GM23338 (cell line): ENCODE measurements around the gene KIF17. TPM values are rescaled to one million over a fixed set of nuclear protein-coding genes. Genes with fewer than 3 reads are reported as not detected.

Experiments used
- ATAC-seq: fragments of 200-7000 bp; cut with Tn5 transposase; 3 replicates; pipeline ENCODE4 v1.9.1; 2020
- DNase-seq: peaks from one replicate; pipeline ENCODE4 v3.0.0-alpha.2; 2015; ENCODE audit warnings: low spot score
- H2AFZ ChIP-seq: fragments of 200-600 bp; sonication (generic); 2 replicates; pipeline ENCODE4 v1.8.0; 2016; ENCODE audit warnings: antibody characterized with exemption, mild to moderate bottlenecking, moderate library complexity
- H3F3A ChIP-seq: fragments of 200-600 bp; sonication (generic); replicated peaks from 2 replicates; pipeline ENCODE4 v1.8.0; 2017; ENCODE audit warnings: antibody characterized with exemption, mixed run types, low read depth
- H3K27ac ChIP-seq: fragments of 200-600 bp; sonication (generic); 2 replicates; pipeline ENCODE4 v1.6.1; 2016; ENCODE audit warnings: low read depth
- H3K27me3 ChIP-seq: fragments of 200-600 bp; sonication (generic); 2 replicates; pipeline ENCODE4 v1.8.0; 2016; ENCODE audit warnings: mild to moderate bottlenecking, mixed run types, moderate library complexity; ENCODE audit not compliant: insufficient read depth
- H3K36me3 ChIP-seq: fragments of 200-600 bp; sonication (generic); 2 replicates; pipeline ENCODE4 v1.8.0; 2016; ENCODE audit warnings: mild to moderate bottlenecking; ENCODE audit not compliant: insufficient read depth
- H3K4me1 ChIP-seq: fragments of 200-600 bp; sonication (generic); 2 replicates; pipeline ENCODE4 v1.8.0; 2016; ENCODE audit warnings: mild to moderate bottlenecking, moderate library complexity; ENCODE audit not compliant: insufficient read depth
- H3K4me2 ChIP-seq: fragments of 200-600 bp; sonication (generic); 2 replicates; pipeline ENCODE4 v1.7.1; 2017; ENCODE audit warnings: mixed run types
- H3K4me3 ChIP-seq: fragments of 200-600 bp; sonication (generic); 2 replicates; pipeline ENCODE4 v1.6.1; 2016; ENCODE audit warnings: mixed run types
- H3K79me2 ChIP-seq: fragments of 200-600 bp; sonication (generic); replicated peaks from 2 replicates; pipeline ENCODE4 v1.8.0; 2017; ENCODE audit warnings: mild to moderate bottlenecking; ENCODE audit not compliant: insufficient read depth
- H3K9me2 ChIP-seq: fragments of 200-600 bp; sonication (generic); 2 replicates; pipeline ENCODE4 v1.8.0; 2017; ENCODE audit not compliant: insufficient read depth
- H4K20me1 ChIP-seq: fragments of 200-600 bp; sonication (generic); replicated peaks from 2 replicates; pipeline ENCODE4 v1.8.0; 2017; ENCODE audit warnings: mild to moderate bottlenecking; ENCODE audit not compliant: insufficient read depth
- H3K27ac Mint-ChIP-seq: 2 replicates; pipeline ENCODE4 v1.8.0; 2020; ENCODE audit warnings: inconsistent platforms, mild to moderate bottlenecking, moderate library complexity, mixed read lengths
- H3K27me3 Mint-ChIP-seq: 3 replicates; pipeline ENCODE4 v1.8.0; 2022; ENCODE audit warnings: low read depth, mild to moderate bottlenecking, moderate library complexity, mixed read lengths, inconsistent platforms; ENCODE audit not compliant: insufficient read depth, poor library complexity
- H3K36me3 Mint-ChIP-seq: 3 replicates; pipeline ENCODE4 v1.8.0; 2021; ENCODE audit warnings: low read depth, mild to moderate bottlenecking, inconsistent platforms, moderate library complexity, mixed read lengths
- H3K4me1 Mint-ChIP-seq: 3 replicates; pipeline ENCODE4 v1.8.0; 2020; ENCODE audit warnings: mild to moderate bottlenecking, inconsistent platforms, mixed read lengths
- H3K4me3 Mint-ChIP-seq: 3 replicates; pipeline ENCODE4 v1.8.0; 2021; ENCODE audit warnings: moderate library complexity, mild to moderate bottlenecking, inconsistent platforms, mixed read lengths
- H3K9me3 Mint-ChIP-seq: 3 replicates; pipeline ENCODE4 v1.8.0; 2020; ENCODE audit warnings: moderate library complexity, mild to moderate bottlenecking, inconsistent platforms, mixed read lengths
- CREB1 ChIP-seq: fragments of 250-450 bp; sonication (Bioruptor Pico); IDR thresholded peaks from 2 replicates; pipeline ENCODE4 v1.5.0; 2020; ENCODE audit warnings: low read depth, mild to moderate bottlenecking, moderate library complexity
- CTCF ChIP-seq, 2 experiments: fragments of 200-600 bp in 1 of 2; sonication (generic) in 1 of 2; conservative IDR thresholded peaks; 2 replicates each; pipeline versions ENCODE4 v1.5.1 to v1.6.1; 2016 to 2017; ENCODE audit warnings: antibody characterized with exemption in 2 of 2, low read depth in 2 of 2, mild to moderate bottlenecking in 2 of 2, moderate library complexity in 1 of 2
- ETS1 ChIP-seq: IDR thresholded peaks from 2 replicates; pipeline ENCODE4 v1.6.1; 2016; ENCODE audit warnings: antibody characterized with exemption
- EZH2 ChIP-seq: fragments of 200-600 bp; sonication (generic); IDR thresholded peaks from one replicate; pipeline ENCODE4 v1.8.0; 2017; ENCODE audit warnings: antibody characterized with exemption, mild to moderate bottlenecking, low read depth; ENCODE audit not compliant: unreplicated experiment
- EZH2phosphoT487 ChIP-seq: fragments of 200-600 bp; sonication (generic); IDR thresholded peaks from one replicate; pipeline ENCODE4 v1.8.1; 2018; ENCODE audit warnings: antibody characterized with exemption; ENCODE audit not compliant: unreplicated experiment
- JUNB ChIP-seq: IDR thresholded peaks from one replicate; pipeline ENCODE4 v1.6.1; 2016; ENCODE audit warnings: antibody characterized with exemption; ENCODE audit not compliant: unreplicated experiment
- NANOG ChIP-seq: IDR thresholded peaks from 2 replicates; pipeline ENCODE4 v1.6.1; 2016; ENCODE audit warnings: antibody characterized with exemption, borderline replicate concordance
- POLR2AphosphoS5 ChIP-seq: IDR thresholded peaks from 2 replicates; pipeline ENCODE4 v1.6.1; 2016; ENCODE audit warnings: antibody characterized with exemption, low read depth
- REST ChIP-seq: IDR thresholded peaks from one replicate; pipeline ENCODE4 v1.6.1; 2018; ENCODE audit warnings: antibody characterized with exemption; ENCODE audit not compliant: unreplicated experiment
- STAT1 ChIP-seq: IDR thresholded peaks from one replicate; pipeline ENCODE4 v1.6.1; 2016; ENCODE audit warnings: antibody characterized with exemption; ENCODE audit not compliant: unreplicated experiment
- ZNF114 ChIP-seq: fragments of 250-450 bp; sonication (Bioruptor Pico); IDR thresholded peaks from 2 replicates; pipeline ENCODE4 v1.5.0; 2020; ENCODE audit warnings: mild to moderate bottlenecking, moderate library complexity
- ZNF331 ChIP-seq: fragments of 250-450 bp; sonication (Bioruptor Pico); IDR thresholded peaks from 2 replicates; pipeline ENCODE4 v1.5.0; 2020; ENCODE audit warnings: low read depth, mild to moderate bottlenecking, moderate library complexity
- ZNF462 ChIP-seq: fragments of 250-450 bp; sonication (Bioruptor Pico); IDR thresholded peaks from 2 replicates; pipeline ENCODE4 v1.5.0; 2020; ENCODE audit warnings: mild to moderate bottlenecking, moderate library complexity
- polyA plus RNA-seq: library from polyadenylated mRNA; unstranded; fragments of >200 nt; fragmentation: Nextera tagmentation; extraction: Ambion mirVana; gene quantifications from 2 replicates; pipeline ENCODE4 v1.2.1, GENCODE V29; 2016
- total RNA-seq: library from RNA; depleted of rRNA; stranded (reverse); fragments of >200 nt; shearing (Covaris generic); gene quantifications from 2 replicates; pipeline ENCODE4 v1.2.3, GENCODE V29; 2014

Gene KIF17
- total and polyA plus RNA-seq, 2 experiments from 2014 or later, result 5.9 to 18.6 TPM

- Histone ChIP-seq H3K36me3 (no peaks in the 10 kb centered on the region), H3K79me2 (no peaks in the 10 kb centered on the region), H3K9me2 (no peaks in the 10 kb centered on the region), H3K4me2 (no peak overlapping the region), H3K27ac (no peak overlapping the region), H3K4me1 (peaks cover 9% of the 10 kb centered on the region; the same call in 1 of the 2 replicates), H4K20me1 (no peaks in the 10 kb centered on the region), H3K4me3 (no peak overlapping the region), H2AFZ (no peak overlapping the region), H3K27me3 (no peaks in the 10 kb centered on the region), H3F3A (peaks cover 4% of the 10 kb centered on the region; the same call in 1 of the 2 replicates)
- Mint-ChIP-seq H3K36me3 (no peaks in the 10 kb centered on the region), H3K4me1 (peaks cover 17% of the 10 kb centered on the region), H3K27ac (no peak overlapping the region), H3K9me3 (no peaks in the 10 kb centered on the region; the same call in 2 of the 3 replicates), H3K27me3 (peaks cover 4% of the 10 kb centered on the region), H3K4me3 (no peak overlapping the region)
- ATAC-seq, result no peak
- TF ChIP-seq EZH2phosphoT487, result no peak
- no peak for TF ChIP-seq ETS1
- no peak for TF ChIP-seq CREB1
- TF ChIP-seq POLR2AphosphoS5, result no peak
- no peak for TF ChIP-seq NANOG
- no peak for TF ChIP-seq ZNF114 (CRISPR knock-in tag)
- no peak for TF ChIP-seq ZNF331 (CRISPR knock-in tag)
- TF ChIP-seq REST, result no peak
- TF ChIP-seq CTCF (conservative IDR thresholded peaks at IDR 0.05; ENCODE audit: low read depth in 2 of 2), result no peak
- TF ChIP-seq STAT1, result no peak
- TF ChIP-seq JUNB, result no peak
- TF ChIP-seq EZH2, result no peak
- no peak for TF ChIP-seq ZNF462 (CRISPR knock-in tag)
- DNase-seq, result no peak
These were observed 99.3 kb downstream of the KIF17 start for GRCh38 chr1:20618550-20618949.
